MG63 (cell line): ENCODE data around the gene DDO. TPM values are rescaled to one million over a fixed set of nuclear protein-coding genes. Genes with fewer than 3 reads are reported as not detected.

ENCODE experiments used
- DNase-seq: peaks from one replicate; pipeline ENCODE4 v3.0.0-alpha.2; 2020
- H3K27me3 ChIP-seq: fragments of 250-450 bp; sonication (Bioruptor Pico); 2 replicates; pipeline ENCODE4 v1.5.1; 2020; ENCODE audit warnings: mild to moderate bottlenecking, moderate library complexity
- H3K36me3 ChIP-seq: fragments of 250-450 bp; sonication (Bioruptor Pico); 2 replicates; pipeline ENCODE4 v1.5.1; 2020; ENCODE audit warnings: mild to moderate bottlenecking, moderate library complexity
- H3K4me3 ChIP-seq: fragments of 250-450 bp; sonication (Bioruptor Pico); 2 replicates; pipeline ENCODE4 v1.5.1; 2020; ENCODE audit warnings: mild to moderate bottlenecking, moderate library complexity
- H3K9me3 ChIP-seq: fragments of 250-450 bp; sonication (Bioruptor Pico); 2 replicates; pipeline ENCODE4 v1.5.1; 2020; ENCODE audit warnings: mild to moderate bottlenecking, moderate library complexity
- total RNA-seq: library from RNA; depleted of rRNA; stranded (reverse); fragments of >200 nt; shearing (Covaris generic); gene quantifications from 2 replicates; pipeline ENCODE4 v1.2.3, GENCODE V29; 2014; ENCODE audit warnings: low replicate concordance

Gene DDO
- total RNA-seq, 1 experiment from 2014 or later: 0.89 TPM

DNA sequence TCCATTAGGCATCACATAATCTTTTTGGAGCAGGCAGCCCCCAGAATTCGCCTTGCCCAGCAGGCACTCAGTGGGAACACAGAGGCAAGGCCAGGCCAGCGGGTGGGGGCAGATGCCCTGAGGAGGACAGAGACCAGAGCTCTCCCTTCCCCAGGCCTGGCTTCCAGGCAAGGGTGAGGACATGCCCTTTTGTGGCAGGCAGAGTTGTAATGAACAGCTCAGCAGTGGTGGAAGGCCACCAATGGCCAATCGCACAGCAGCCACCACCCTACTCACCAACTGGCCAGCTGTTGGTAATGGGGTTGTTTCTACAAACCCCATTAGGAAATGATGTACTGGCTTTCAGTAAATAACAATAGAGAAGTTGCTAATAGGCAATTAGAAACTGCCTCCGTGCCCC lies 15.4 kb upstream of the DDO start:
- no peaks in the 10 kb centered on the region for H3K9me3 ChIP-seq
- DNase-seq: no peak
- peaks cover 6% of the 10 kb centered on the region for H3K27me3 ChIP-seq
- H3K36me3 ChIP-seq: no peaks in the 10 kb centered on the region
- H3K4me3 ChIP-seq: no peak overlapping the region

DNA sequence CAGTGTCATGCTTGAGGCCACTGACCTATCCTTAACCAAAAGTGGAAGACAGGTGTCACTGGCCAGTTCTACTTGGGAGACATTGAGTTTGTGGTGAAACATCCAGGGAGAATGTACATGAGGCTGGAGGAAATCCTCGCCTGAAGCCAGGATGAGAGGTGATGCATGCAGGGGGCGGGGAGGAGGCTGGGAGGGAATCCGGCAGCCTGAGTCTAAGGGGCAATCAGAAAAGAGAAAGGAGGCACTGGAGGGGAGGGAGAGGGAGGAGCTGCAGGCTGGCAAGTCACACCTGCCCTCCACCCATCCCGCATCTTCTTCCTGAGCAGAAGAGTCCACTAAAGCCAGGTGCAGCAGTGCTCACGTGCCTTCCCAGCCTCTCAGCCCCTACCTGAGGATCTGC lies 14.9 kb upstream of the DDO start:
- Histone ChIP-seq H3K27me3 (peaks cover 9% of the 10 kb centered on the region), H3K4me3 (no peak overlapping the region), H3K36me3 (no peaks in the 10 kb centered on the region), H3K9me3 (no peaks in the 10 kb centered on the region)
- DNase-seq: no peak

DNA sequence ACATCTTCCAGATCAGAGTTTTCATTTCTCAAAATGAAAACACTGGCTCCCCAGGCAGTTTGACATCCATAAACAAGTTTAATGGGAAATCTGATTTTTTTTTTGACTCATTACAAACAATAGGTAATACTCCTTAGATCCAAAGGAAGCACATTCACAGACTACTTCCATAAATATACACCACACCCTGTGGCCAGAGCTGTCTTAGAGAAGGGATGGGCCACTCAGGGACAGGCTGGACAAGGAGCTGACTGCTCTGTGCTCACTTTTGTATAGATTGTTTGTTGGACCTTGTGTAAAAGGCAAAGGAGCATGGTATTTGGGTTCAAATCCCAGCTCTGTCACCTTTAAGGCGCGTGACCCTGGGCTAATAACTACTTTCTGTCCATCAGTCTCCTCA lies 12.8 kb upstream of the DDO start:
- peaks cover 16% of the 10 kb centered on the region for H3K27me3 ChIP-seq
- no peaks in the 10 kb centered on the region for H3K36me3 ChIP-seq

DNA sequence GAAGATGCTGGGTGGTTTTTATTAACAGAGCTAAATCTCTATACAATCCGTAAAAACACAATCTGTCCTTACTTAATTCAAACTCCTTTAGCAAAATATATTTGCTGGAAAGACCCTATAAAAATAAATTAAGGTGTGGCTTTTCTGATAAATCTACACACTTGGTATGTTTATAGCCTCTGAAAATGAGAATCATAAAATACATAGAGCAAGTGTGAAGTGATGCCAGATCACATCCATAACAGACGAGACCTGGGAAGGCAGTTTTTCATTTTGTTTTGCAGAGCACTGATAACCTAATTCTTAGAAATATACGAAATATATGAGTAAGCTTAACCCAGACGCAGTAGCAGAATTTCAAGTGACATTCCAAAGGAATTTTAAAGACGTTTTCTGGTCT lies 10.4 kb upstream of the DDO start:
- H3K36me3 ChIP-seq: no peaks in the 10 kb centered on the region
- no peak overlapping the region for H3K4me3 ChIP-seq
- H3K27me3 ChIP-seq: peaks cover 16% of the 10 kb centered on the region
- H3K9me3 ChIP-seq: peaks cover 1% of the 10 kb centered on the region; the same call in 1 of the 2 replicates
- no peak for DNase-seq

More for the DNA sequence above, 12.8 kb upstream of the DDO start:
- no peak for DNase-seq
- H3K4me3 ChIP-seq: no peak overlapping the region
- no peaks in the 10 kb centered on the region for H3K9me3 ChIP-seq

DNA sequence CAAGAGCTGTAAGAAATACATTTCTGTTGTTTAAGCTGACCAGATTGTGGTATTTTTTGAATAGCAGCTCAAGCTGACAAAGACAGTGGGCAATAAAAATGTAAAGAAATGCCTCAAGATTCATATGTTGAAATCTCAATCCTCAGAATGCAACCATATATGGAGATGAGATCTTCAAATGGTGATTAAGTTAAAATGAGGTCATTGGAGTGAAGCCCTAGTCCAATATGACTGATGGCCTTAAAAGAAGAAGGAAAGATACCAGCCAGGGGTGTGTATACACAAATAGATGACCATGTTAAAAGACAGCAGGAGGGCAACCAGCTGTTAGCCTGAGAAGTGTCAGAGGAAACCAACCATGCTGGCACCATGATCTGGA lies 7.1 kb upstream of the DDO start:
- no peak overlapping the region for H3K4me3 ChIP-seq
- H3K27me3 ChIP-seq: peaks cover 14% of the 10 kb centered on the region

DNA sequence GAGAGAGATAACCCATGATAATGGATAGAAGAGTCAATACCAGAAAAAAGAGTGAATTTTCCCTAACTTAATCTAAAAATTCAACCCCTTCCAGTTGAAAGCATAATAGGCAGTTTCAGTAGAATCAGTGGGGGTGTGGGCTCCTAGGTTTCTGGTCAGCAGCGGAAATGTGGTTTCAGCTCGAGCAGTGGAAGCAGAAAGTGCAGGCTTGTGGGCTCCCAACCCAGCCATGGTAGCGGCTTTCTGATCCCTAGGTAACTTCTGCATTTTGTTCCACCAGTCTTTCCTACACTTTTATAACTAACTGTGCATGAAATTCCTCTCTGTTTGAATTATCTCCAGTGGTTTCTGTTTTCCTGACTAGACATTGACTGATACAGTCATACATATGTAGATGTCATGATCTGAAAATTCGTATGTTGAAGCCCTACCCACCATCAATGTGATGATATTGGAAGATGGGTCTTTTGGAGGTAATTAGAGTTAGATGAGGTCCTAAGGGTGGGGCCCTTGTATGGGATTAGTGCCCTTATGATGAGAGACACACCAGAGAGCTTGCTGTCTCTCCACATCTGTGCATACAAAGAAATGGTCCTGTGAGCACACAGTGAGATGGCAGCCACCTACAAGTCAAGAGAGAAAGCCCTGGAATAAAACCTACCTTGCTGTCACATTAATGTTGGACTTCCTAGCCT lies 6.5 kb upstream of the DDO start:
- Histone ChIP-seq H3K4me3 (no peak overlapping the region), H3K27me3 (peaks cover 14% of the 10 kb centered on the region), H3K9me3 (peaks cover 1% of the 10 kb centered on the region; the same call in 1 of the 2 replicates), H3K36me3 (no peaks in the 10 kb centered on the region)
- DNase-seq: no peak

More for the DNA sequence above, 7.1 kb upstream of the DDO start:
- Histone ChIP-seq H3K36me3 (no peaks in the 10 kb centered on the region), H3K9me3 (peaks cover 1% of the 10 kb centered on the region; the same call in 1 of the 2 replicates)
- DNase-seq: peak; percentile 9

DNA sequence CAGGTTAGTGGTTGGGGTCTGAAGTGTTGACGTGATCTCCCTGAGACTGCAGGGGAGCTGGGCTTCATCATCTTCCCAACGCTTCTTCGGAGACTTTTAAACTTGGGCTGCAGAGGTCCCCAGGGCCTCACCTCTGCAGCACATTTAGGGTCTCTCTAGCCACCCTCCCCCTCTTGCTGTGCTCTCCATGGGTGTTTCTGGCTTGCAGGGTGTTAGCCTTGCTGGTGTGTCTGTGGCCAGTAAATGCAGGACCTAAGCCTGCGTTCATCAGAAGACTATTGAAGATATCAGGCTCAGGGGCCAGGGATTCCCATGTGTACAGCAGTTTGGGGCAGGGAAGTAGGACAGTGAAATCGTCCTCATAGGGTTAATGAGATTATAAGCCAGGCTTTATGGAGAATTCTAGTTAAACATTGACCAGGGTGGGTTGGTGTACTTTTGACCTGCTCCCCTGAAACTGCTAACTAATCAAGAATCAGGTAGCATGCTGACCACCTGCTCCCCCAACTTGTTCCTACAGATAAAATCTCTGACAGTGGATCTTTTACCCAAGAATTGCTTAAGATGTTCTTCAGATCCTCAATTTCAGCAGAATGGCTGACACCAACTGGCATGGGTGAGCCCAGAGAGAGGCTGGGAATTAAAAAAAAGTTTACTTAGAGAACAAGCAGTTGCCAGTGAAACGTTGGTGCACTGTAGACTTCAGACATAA lies 3.8 kb upstream of the DDO start:
- Histone ChIP-seq H3K36me3 (no peaks in the 10 kb centered on the region), H3K9me3 (peaks cover 1% of the 10 kb centered on the region; the same call in 1 of the 2 replicates), H3K4me3 (no peak overlapping the region), H3K27me3 (no peaks in the 10 kb centered on the region; the same call in 1 of the 2 replicates)
- DNase-seq: no peak

DNA sequence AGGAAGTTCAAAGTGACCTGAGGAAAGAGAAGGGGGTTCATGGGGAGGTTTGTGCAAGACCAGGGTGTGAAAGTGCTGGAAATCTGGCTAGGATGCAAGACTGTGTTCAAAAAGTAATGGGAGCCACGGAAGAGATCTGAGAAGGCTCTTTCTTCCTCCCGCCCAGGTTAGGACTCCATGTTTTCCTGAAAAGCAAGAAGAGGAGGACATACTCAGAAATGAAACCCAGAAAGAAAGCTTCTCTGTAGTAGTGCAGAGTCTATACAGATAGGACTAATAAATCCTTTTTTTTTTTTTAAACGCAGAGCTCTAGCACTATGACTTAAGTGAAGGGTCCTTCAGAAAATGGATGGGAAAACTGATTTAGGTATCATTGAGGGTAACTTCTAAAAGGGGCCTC lies 3.2 kb upstream of the DDO start:
- Histone ChIP-seq H3K9me3 (peaks cover 1% of the 10 kb centered on the region; the same call in 1 of the 2 replicates), H3K4me3 (no peak overlapping the region), H3K27me3 (no peaks in the 10 kb centered on the region; the same call in 1 of the 2 replicates), H3K36me3 (no peaks in the 10 kb centered on the region)
- DNase-seq: no peak

DNA sequence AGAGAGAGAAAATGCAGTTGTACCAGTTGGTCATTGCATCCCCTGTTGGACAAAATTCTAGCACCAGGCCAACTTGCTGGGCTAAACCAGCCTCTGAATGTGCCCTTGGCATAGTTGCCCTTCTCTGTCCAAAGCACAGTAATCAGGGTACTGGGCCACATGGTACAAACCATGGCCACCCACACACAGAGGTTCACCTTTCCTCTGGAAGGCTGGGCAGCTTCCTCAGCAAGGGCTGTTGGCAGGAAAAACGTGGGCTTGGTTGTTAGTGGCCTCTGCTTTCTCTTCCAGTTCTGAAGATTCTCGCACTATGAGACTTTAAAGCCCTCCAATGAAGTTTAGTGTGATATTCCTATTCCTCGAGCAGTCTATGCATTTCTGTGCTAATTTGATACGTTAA lies 706 bp downstream of the DDO start:
- Histone ChIP-seq H3K9me3 (no peaks in the 10 kb centered on the region), H3K4me3 (no peak overlapping the region), H3K36me3 (no peaks in the 10 kb centered on the region), H3K27me3 (no peaks in the 10 kb centered on the region)
- DNase-seq: no peak

DNA sequence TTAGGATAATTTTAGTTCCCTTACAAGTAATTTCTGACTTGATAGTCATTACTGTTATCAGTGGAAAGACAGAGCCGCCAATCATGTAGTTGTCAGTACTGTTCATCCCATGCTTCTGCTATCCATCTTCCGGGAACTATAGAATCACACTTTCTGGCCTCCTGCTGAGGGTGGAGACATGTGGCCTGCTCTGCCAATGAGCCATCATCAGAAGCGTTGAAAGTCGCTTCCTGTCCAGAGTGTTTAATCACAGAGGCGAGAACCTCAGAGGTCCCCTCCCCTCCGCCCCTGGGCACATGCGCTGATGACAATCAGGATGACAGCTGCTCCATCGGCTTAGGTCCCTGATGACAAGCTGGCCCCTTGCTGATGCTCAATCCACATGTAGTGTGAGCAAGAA lies 3.0 kb downstream of the DDO start:
- Histone ChIP-seq H3K9me3 (no peaks in the 10 kb centered on the region), H3K36me3 (no peaks in the 10 kb centered on the region), H3K27me3 (no peaks in the 10 kb centered on the region), H3K4me3 (no peak overlapping the region)
- no peak for DNase-seq

DNA sequence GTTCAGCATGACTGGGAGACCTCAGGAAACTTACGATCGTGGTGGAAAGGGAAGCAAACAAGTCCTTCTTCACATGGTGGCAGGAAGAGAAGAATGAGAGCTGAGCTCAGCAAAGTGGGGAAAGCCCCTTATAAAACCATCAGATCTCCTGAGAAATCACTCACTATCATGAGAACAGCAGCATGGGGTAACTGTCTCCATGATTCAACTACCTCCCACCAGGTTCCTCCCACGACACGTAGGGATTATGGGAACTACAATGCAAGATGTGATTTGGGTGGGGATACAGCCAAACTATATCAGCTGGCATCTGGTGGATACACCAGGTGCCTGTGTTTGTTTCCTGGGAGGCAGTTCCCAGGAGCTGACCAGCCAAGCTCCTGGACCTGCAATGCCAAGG lies 4.9 kb downstream of the DDO start:
- H3K9me3 ChIP-seq: no peaks in the 10 kb centered on the region
- no peak for DNase-seq

DNA sequence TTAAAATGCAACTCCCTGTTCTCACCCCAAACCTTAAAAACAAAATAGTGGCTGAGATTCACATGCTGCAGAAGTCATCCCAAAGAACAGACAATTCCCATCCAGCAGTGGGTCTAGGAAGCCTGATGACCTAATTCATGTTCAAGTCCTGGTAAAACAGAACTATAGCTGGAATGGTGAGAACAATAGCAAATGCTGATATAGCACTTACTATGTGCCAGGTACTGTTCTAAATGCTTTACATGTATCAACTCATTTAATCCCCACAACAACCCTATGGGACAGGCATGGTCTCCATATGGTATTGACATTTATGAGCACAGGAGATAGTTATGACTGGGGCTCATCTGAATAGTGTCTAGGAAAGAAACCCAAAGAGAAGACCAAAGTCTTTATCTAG lies 5.6 kb downstream of the DDO start:
- Histone ChIP-seq H3K36me3 (no peaks in the 10 kb centered on the region), H3K27me3 (no peaks in the 10 kb centered on the region), H3K4me3 (no peak overlapping the region), H3K9me3 (no peaks in the 10 kb centered on the region)
- no peak for DNase-seq

More for the DNA sequence above, 4.9 kb downstream of the DDO start:
- Histone ChIP-seq H3K36me3 (no peaks in the 10 kb centered on the region), H3K27me3 (no peaks in the 10 kb centered on the region), H3K4me3 (no peak overlapping the region)

DNA sequence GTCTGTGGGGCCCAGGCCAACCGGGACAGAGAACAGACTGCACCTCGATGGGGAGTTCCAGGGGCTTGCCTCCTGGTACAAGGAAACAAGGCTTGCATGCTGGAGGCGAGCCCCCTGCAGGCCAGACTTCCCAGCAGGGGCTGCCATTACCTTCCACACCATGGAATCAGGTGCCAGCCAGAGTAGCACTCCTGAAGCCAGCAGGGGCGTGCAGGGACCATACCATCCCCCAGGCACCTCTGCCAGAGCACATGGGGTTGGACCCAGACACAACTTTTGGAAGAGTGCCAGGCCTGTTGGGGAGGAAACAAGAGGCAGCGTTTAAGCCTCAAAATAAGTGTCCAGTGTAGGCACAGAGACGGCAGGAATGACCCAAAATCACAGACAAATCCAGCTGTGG lies 6.5 kb downstream of the DDO start:
- Histone ChIP-seq H3K9me3 (no peaks in the 10 kb centered on the region), H3K36me3 (no peaks in the 10 kb centered on the region), H3K27me3 (no peaks in the 10 kb centered on the region), H3K4me3 (no peak overlapping the region)
- DNase-seq: no peak

DNA sequence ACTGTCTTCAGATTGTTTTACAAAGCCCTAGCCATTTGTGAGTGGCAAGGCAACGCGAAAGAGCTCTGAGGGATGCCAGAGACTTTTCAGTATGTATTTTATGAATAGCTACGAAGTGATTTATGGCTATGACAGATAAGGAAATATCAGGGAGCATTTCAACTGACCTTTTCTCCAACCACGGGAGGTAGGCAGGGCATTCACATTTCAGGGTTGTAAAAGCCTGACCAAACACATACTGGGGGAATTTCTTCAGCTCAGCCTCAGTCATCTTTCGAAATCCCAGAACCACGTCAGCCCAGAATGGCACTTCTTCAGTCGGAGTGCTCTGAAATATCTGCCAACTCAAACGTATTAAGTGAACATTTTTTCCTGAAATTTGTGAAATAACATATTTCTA lies 10.8 kb downstream of the DDO start:
- H3K4me3 ChIP-seq: no peak overlapping the region
- DNase-seq: no peak
- H3K27me3 ChIP-seq: no peaks in the 10 kb centered on the region
- H3K36me3 ChIP-seq: no peaks in the 10 kb centered on the region
- H3K9me3 ChIP-seq: no peaks in the 10 kb centered on the region

DNA sequence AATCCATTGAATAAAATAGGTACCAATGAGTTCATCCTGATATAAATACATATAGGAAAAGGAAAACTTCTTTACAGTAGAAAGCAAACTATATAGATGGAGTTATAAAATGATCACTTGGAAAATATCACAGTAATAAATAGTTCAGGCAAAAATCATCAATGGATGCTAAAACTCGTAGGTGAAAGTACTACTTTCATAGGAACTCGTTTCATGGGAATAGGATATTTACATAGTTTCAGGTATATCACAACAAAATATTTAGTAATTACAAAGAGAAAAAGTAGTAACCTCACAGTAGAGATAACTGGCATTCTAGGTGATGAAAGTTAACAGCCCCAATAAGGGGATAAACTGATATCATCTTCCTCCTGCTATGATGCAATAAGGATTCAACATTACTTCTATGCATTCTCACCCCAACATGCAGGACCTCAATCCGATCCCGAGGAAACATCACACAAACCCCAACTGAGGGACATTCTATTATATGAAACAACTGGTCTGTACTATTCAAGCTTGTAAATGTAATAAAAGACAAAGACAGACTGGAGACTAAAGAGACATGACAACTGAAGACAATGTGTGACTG lies 13.7 kb downstream of the DDO start:
- no peak for DNase-seq
- Histone ChIP-seq H3K36me3 (no peaks in the 10 kb centered on the region), H3K27me3 (no peaks in the 10 kb centered on the region), H3K9me3 (no peaks in the 10 kb centered on the region), H3K4me3 (no peak overlapping the region)

DNA sequence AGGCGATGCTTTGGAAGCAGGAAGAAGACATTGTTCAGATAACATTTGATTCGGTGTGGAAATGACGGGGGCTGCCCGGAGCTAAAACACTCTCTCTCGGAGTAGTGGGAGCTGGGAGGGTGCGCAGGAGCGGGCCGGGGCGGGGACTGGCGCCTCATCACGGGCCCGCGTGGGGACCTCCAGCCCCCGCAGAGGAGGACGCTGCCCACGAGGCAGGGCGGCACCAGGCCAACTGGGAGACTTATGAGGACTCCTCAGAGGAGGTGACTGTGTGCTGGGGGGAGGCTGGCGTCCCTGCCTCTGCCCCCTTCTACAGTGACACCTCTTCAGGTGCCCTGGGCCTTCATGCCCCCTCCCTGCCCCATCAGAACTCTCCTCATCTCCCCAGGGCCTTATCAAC lies 15.2 kb downstream of the DDO start:
- H3K36me3 ChIP-seq: no peaks in the 10 kb centered on the region
- DNase-seq: no peak
- no peaks in the 10 kb centered on the region for H3K27me3 ChIP-seq
- no peak overlapping the region for H3K4me3 ChIP-seq
- no peaks in the 10 kb centered on the region for H3K9me3 ChIP-seq

DNA sequence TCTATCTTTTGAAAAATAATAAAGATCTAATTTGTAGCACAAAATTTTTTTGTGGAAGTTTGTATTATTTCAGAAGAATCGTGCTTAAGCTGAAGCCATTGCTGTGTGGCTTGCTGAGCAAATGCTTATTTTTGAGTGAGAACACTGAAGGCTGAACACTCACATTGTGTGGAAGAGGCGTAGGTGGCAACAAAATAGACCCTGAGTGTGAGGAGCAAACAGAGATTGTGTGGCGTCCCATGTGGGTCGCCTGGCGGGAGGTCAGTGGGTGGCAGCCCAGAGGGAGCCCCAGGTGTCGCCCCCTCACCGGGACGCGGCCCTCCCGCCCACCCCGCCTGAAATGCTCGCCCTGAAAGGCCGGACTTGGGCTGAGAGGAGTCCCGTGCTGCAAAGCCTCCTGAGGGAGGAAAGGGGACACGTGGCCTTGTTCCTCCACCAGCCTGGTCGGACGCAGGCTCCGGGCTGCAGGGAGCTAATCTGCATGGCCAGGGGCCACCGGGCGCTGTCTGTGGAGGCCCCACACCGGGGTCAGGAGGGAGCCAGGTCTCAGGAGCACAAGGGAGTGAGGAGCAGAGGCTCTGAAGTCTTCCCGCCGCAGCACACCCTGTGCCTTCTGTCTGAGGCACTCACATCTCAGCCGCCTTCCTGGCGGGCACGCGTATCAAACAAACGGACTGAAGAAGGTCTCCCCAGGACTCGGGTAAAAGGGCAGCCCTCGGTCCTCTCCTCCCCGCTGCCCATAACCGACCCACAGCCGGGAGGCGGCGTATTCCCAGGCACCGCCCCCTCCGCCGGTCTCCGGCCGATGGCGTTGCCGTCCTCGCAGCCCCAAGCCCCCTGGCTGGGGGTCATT lies 15.9 kb downstream of the DDO start:
- no peak for DNase-seq
- no peak overlapping the region for H3K4me3 ChIP-seq
- no peaks in the 10 kb centered on the region for H3K27me3 ChIP-seq
- no peaks in the 10 kb centered on the region for H3K9me3 ChIP-seq
- no peaks in the 10 kb centered on the region for H3K36me3 ChIP-seq
